ENCODE results near the gene M1AP. TPM values are rescaled to one million over a fixed set of nuclear protein-coding genes. Genes with fewer than 3 reads are reported as not detected.
"Not testable (repeated sequence)": the region's sequence is repeated elsewhere in the genome, so short reads cannot be mapped to it uniquely, and the experiment has no call there.

The M1AP gene
- total and polyA plus RNA-seq, 5 donors from 2014 or later = not detected

GRCh38 chr2:74632209-74632938 is 15.8 kb downstream of the M1AP start:
- no peak overlapping the region for H3K27ac Mint-ChIP-seq
- H3K27ac ChIP-seq (ENCODE audit: insufficient read depth, low read length, poor library complexity, severe bottlenecking) = no peak overlapping the region
- no peak overlapping the region for H3K4me3 ChIP-seq (ENCODE audit: low read depth, low read length)
- H3K27me3 Mint-ChIP-seq = peaks cover 33% of the 10 kb centered on the region
- no peaks in the 10 kb centered on the region for H3K36me3 Mint-ChIP-seq
- no peak for ATAC-seq (ENCODE audit: low read depth in 2 of 2)
- H3K9me3 Mint-ChIP-seq = no peaks in the 10 kb centered on the region
- H3K4me1 Mint-ChIP-seq = no peaks in the 10 kb centered on the region
- peaks cover 21% of the 10 kb centered on the region for H3K27me3 ChIP-seq (ENCODE audit: control insufficient read depth, insufficient read depth, low read length)
- H3K9me3 ChIP-seq (ENCODE audit: control insufficient read depth in 2 of 2, low read length in 2 of 2) = no peaks in the 10 kb centered on the region
- no peaks in the 10 kb centered on the region for H3K4me1 ChIP-seq (ENCODE audit: control insufficient read depth, insufficient read depth, low read length, poor library complexity, severe bottlenecking)
- H3K4me3 Mint-ChIP-seq = no peak overlapping the region
- H3K36me3 ChIP-seq (ENCODE audit: control insufficient read depth, insufficient read depth, low read length) = no peaks in the 10 kb centered on the region
- DNase-seq = no peak

- H3K4me3 Mint-ChIP-seq; H3K4me1 ChIP-seq (ENCODE audit: control insufficient read depth, insufficient read depth, low read length, poor library complexity, severe bottlenecking); H3K9me3 ChIP-seq (ENCODE audit: control insufficient read depth in 2 of 2, low read length in 2 of 2); DNase-seq; H3K9me3 Mint-ChIP-seq; H3K36me3 ChIP-seq (ENCODE audit: control insufficient read depth, insufficient read depth, low read length); H3K4me3 ChIP-seq (ENCODE audit: low read depth, low read length); H3K4me1 Mint-ChIP-seq; ATAC-seq (ENCODE audit: low read depth in 2 of 2); H3K27ac ChIP-seq (ENCODE audit: insufficient read depth, low read length, poor library complexity, severe bottlenecking); H3K36me3 Mint-ChIP-seq: not testable (repeated sequence)
- Mint-ChIP-seq H3K27me3 (peaks cover 18% of the 10 kb centered on the region), H3K27ac (peak overlapping the region in 1 of 3 donors; percentile 6)
- peaks cover 21% of the 10 kb centered on the region for H3K27me3 ChIP-seq (ENCODE audit: control insufficient read depth, insufficient read depth, low read length)
Measured at GRCh38 chr2:74630454-74630853, 17.7 kb downstream of the M1AP start.

GRCh38 chr2:74628538-74629105 is 19.5 kb downstream of the M1AP start:
- Mint-ChIP-seq H3K27ac (no peak overlapping the region), H3K27me3 (peaks cover 13% of the 10 kb centered on the region), H3K36me3 (no peaks in the 10 kb centered on the region), H3K4me1 (no peaks in the 10 kb centered on the region), H3K9me3 (peaks cover 0 to 1% (median 0%) of the 10 kb centered on the region in 7 donors), H3K4me3 (no peak overlapping the region)
- DNase-seq = no peak
- Histone ChIP-seq H3K36me3 (ENCODE audit: control insufficient read depth, insufficient read depth, low read length) (no peaks in the 10 kb centered on the region), H3K9me3 (ENCODE audit: control insufficient read depth in 2 of 2, low read length in 2 of 2) (no peaks in the 10 kb centered on the region), H3K4me1 (ENCODE audit: control insufficient read depth, insufficient read depth, low read length, poor library complexity, severe bottlenecking) (no peaks in the 10 kb centered on the region), H3K27me3 (ENCODE audit: control insufficient read depth, insufficient read depth, low read length) (peaks cover 20% of the 10 kb centered on the region), H3K27ac (ENCODE audit: insufficient read depth, low read length, poor library complexity, severe bottlenecking) (no peak overlapping the region), H3K4me3 (ENCODE audit: low read depth, low read length) (no peak overlapping the region)
- ATAC-seq (ENCODE audit: low read depth in 2 of 2) = no peak

GRCh38 chr2:74625658-74626425 is 22.3 kb downstream of the M1AP start:
- no peaks in the 10 kb centered on the region for H3K4me1 ChIP-seq (ENCODE audit: control insufficient read depth, insufficient read depth, low read length, poor library complexity, severe bottlenecking)
- peak overlapping the region in 1 of 3 donors; percentile 40 for H3K27ac Mint-ChIP-seq
- no peak overlapping the region for H3K4me3 ChIP-seq (ENCODE audit: low read depth, low read length)
- H3K9me3 ChIP-seq (ENCODE audit: control insufficient read depth in 2 of 2, low read length in 2 of 2) = no peaks in the 10 kb centered on the region
- H3K27me3 Mint-ChIP-seq = peaks cover 11% of the 10 kb centered on the region
- no peak for ATAC-seq (ENCODE audit: low read depth in 2 of 2)
- H3K27me3 ChIP-seq (ENCODE audit: control insufficient read depth, insufficient read depth, low read length) = peaks cover 20% of the 10 kb centered on the region
- no peaks in the 10 kb centered on the region for H3K36me3 Mint-ChIP-seq
- no peaks in the 10 kb centered on the region for H3K36me3 ChIP-seq (ENCODE audit: control insufficient read depth, insufficient read depth, low read length)
- H3K27ac ChIP-seq (ENCODE audit: insufficient read depth, low read length, poor library complexity, severe bottlenecking) = no peak overlapping the region
- no peak for DNase-seq
- no peak overlapping the region for H3K4me3 Mint-ChIP-seq
- peaks cover 0 to 1% (median 0%) of the 10 kb centered on the region in 7 donors for H3K9me3 Mint-ChIP-seq
- H3K4me1 Mint-ChIP-seq = no peaks in the 10 kb centered on the region

GRCh38 chr2:74620671-74621070 is 27.5 kb downstream of the M1AP start:
- Mint-ChIP-seq H3K4me1 (peaks cover 0 to 5% (median 0%) of the 10 kb centered on the region in 4 donors), H3K27me3 (peaks cover 40% of the 10 kb centered on the region)

GRCh38 chr2:74619651-74620297 is 28.4 kb downstream of the M1AP start:
- no peaks in the 10 kb centered on the region for H3K4me1 ChIP-seq (ENCODE audit: control insufficient read depth, insufficient read depth, low read length, poor library complexity, severe bottlenecking)
- H3K4me1 Mint-ChIP-seq = peaks cover 0 to 5% (median 0%) of the 10 kb centered on the region in 4 donors
- no peaks in the 10 kb centered on the region for H3K36me3 Mint-ChIP-seq
- no peaks in the 10 kb centered on the region for H3K36me3 ChIP-seq (ENCODE audit: control insufficient read depth, insufficient read depth, low read length)
- no peak overlapping the region for H3K27ac ChIP-seq (ENCODE audit: insufficient read depth, low read length, poor library complexity, severe bottlenecking)
- peaks cover 0 to 2% (median 0%) of the 10 kb centered on the region in 7 donors for H3K9me3 Mint-ChIP-seq
- H3K27me3 ChIP-seq (ENCODE audit: control insufficient read depth, insufficient read depth, low read length) = peaks cover 12% of the 10 kb centered on the region
- H3K9me3 ChIP-seq (ENCODE audit: control insufficient read depth in 2 of 2, low read length in 2 of 2) = no peaks in the 10 kb centered on the region
- H3K27me3 Mint-ChIP-seq = peaks cover 49% of the 10 kb centered on the region
- no peak overlapping the region for H3K4me3 ChIP-seq (ENCODE audit: low read depth, low read length)
- DNase-seq (no peak), ATAC-seq (ENCODE audit: low read depth in 2 of 2) (no peak)
- no peak overlapping the region for H3K27ac Mint-ChIP-seq
- H3K4me3 Mint-ChIP-seq = no peak overlapping the region

More at GRCh38 chr2:74620671-74621070, 27.5 kb downstream of the M1AP start:
- no peak overlapping the region for H3K27ac ChIP-seq (ENCODE audit: insufficient read depth, low read length, poor library complexity, severe bottlenecking)
- peaks cover 13% of the 10 kb centered on the region for H3K27me3 ChIP-seq (ENCODE audit: control insufficient read depth, insufficient read depth, low read length)
- no peaks in the 10 kb centered on the region for H3K36me3 ChIP-seq (ENCODE audit: control insufficient read depth, insufficient read depth, low read length)
- Mint-ChIP-seq H3K36me3 (no peaks in the 10 kb centered on the region), H3K4me3 (no peak overlapping the region), H3K27ac (no peak overlapping the region), H3K9me3 (peaks cover 0 to 2% (median 0%) of the 10 kb centered on the region in 7 donors)
- ATAC-seq (ENCODE audit: low read depth in 2 of 2) (no peak), DNase-seq (no peak)
- H3K4me1 ChIP-seq (ENCODE audit: control insufficient read depth, insufficient read depth, low read length, poor library complexity, severe bottlenecking) = no peaks in the 10 kb centered on the region
- H3K9me3 ChIP-seq (ENCODE audit: control insufficient read depth in 2 of 2, low read length in 2 of 2) = no peaks in the 10 kb centered on the region
- no peak overlapping the region for H3K4me3 ChIP-seq (ENCODE audit: low read depth, low read length)

- H3K4me1 Mint-ChIP-seq = peaks cover 0 to 5% (median 0%) of the 10 kb centered on the region in 4 donors
- H3K4me1 ChIP-seq (ENCODE audit: control insufficient read depth, insufficient read depth, low read length, poor library complexity, severe bottlenecking) = no peaks in the 10 kb centered on the region
- H3K27ac Mint-ChIP-seq = no peak overlapping the region
- H3K9me3 ChIP-seq (ENCODE audit: control insufficient read depth in 2 of 2, low read length in 2 of 2) = no peaks in the 10 kb centered on the region
- no peak overlapping the region for H3K27ac ChIP-seq (ENCODE audit: insufficient read depth, low read length, poor library complexity, severe bottlenecking)
- peaks cover 0 to 1% (median 0%) of the 10 kb centered on the region in 7 donors for H3K9me3 Mint-ChIP-seq
- DNase-seq = no peak
- H3K4me3 ChIP-seq (ENCODE audit: low read depth, low read length) = no peak overlapping the region
- ATAC-seq (ENCODE audit: low read depth in 2 of 2) = no peak
- H3K36me3 Mint-ChIP-seq = no peaks in the 10 kb centered on the region
- no peaks in the 10 kb centered on the region for H3K36me3 ChIP-seq (ENCODE audit: control insufficient read depth, insufficient read depth, low read length)
- peaks cover 55% of the 10 kb centered on the region for H3K27me3 Mint-ChIP-seq
- H3K4me3 Mint-ChIP-seq = no peak overlapping the region
- peaks cover 21% of the 10 kb centered on the region for H3K27me3 ChIP-seq (ENCODE audit: control insufficient read depth, insufficient read depth, low read length)
Measured at GRCh38 chr2:74618410-74619083, 29.6 kb downstream of the M1AP start.

All from CD4-positive, CD25-positive, alpha-beta regulatory T cell (primary cell).